Right forelimb (tissue), 1 donor: Measurements from ENCODE around the gene ARMC6.
"Not testable (repeated sequence)": the region's sequence is repeated elsewhere in the genome, so short reads cannot be mapped to it uniquely, and the experiment has no call there.

ENCODE experiments used
- DNase-seq: peaks from one replicate; pipeline ENCODE4 v3.0.0-alpha.2; 2018

The ARMC6 gene

GRCh38 chr19:19078801-19079200 lies 45.4 kb downstream of the ARMC6 start:
- no peak for DNase-seq

- DNase-seq: no peak
Measured at GRCh38 chr19:19079571-19079970, 46.2 kb downstream of the ARMC6 start.

GRCh38 chr19:19081642-19082151 lies 48.3 kb downstream of the ARMC6 start:
- no peak for DNase-seq

- DNase-seq: no peak
Measured at GRCh38 chr19:19083413-19084178, 50.2 kb downstream of the ARMC6 start.

GRCh38 chr19:19087676-19088075 lies 54.3 kb downstream of the ARMC6 start:
- DNase-seq: no peak

GRCh38 chr19:19094513-19094912 lies 61.1 kb downstream of the ARMC6 start:
- DNase-seq: no peak

- DNase-seq: no peak
Measured at GRCh38 chr19:19095691-19096090, 62.3 kb downstream of the ARMC6 start.

- DNase-seq: no peak
Measured at GRCh38 chr19:19096641-19097627, 63.5 kb downstream of the ARMC6 start.

- DNase-seq: no peak
Measured at GRCh38 chr19:19098084-19098702, 64.8 kb downstream of the ARMC6 start.

GRCh38 chr19:19098703-19099632 lies 65.6 kb downstream of the ARMC6 start:
- DNase-seq: no peak

- no peak for DNase-seq
Measured at GRCh38 chr19:19101540-19101939, 68.1 kb downstream of the ARMC6 start.

- DNase-seq: not testable (repeated sequence)
Measured at GRCh38 chr19:19102566-19102965, 69.2 kb downstream of the ARMC6 start.

- DNase-seq: no peak
Measured at GRCh38 chr19:19103167-19103566, 69.8 kb downstream of the ARMC6 start.

GRCh38 chr19:19105365-19106055 lies 72.1 kb downstream of the ARMC6 start:
- DNase-seq: peak; percentile 80

GRCh38 chr19:19106056-19106551 lies 72.7 kb downstream of the ARMC6 start:
- DNase-seq: peak; percentile 60

GRCh38 chr19:19106938-19107337 lies 73.5 kb downstream of the ARMC6 start:
- not testable (repeated sequence) for DNase-seq

GRCh38 chr19:19107654-19108053 lies 74.3 kb downstream of the ARMC6 start:
- no peak for DNase-seq
